Activated B cell treated with CpG ODN at 0.5 μM for 24 hours (primary cell): ENCODE data around the gene CFAP161. TPM values are rescaled to one million over a fixed set of nuclear protein-coding genes. Genes with fewer than 3 reads are reported as not detected.
"Not testable (repeated sequence)": the region's sequence is repeated elsewhere in the genome, so short reads cannot be mapped to it uniquely, and the experiment has no call there.

Source experiments
- ATAC-seq: fragments of 200-7000 bp; cut with Tn5 transposase; one replicate; pipeline ENCODE4 v1.10.0; 2021; ENCODE audit warnings: low read depth, mild to moderate bottlenecking, moderate library complexity
- CTCF ChIA-PET: fragments of 350-600 bp; sonication (Branson Sonifier 250); formaldehyde crosslinking; loops from one replicate; lab custom pipeline; 2021; ENCODE audit warnings: antibody characterized with exemption; lab: Charles Lee
- POLR2A ChIA-PET: fragments of 350-600 bp; sonication (Branson Sonifier 250); formaldehyde crosslinking; loops from one replicate; lab custom pipeline; 2021; ENCODE audit warnings: antibody characterized with exemption; lab: Charles Lee
- DNase-seq: peaks from one replicate; pipeline ENCODE4 v3.0.0; 2022
- H3K27ac Mint-ChIP-seq: one replicate; pipeline ENCODE4 v1.8.0; 2020; ENCODE audit warnings: mixed read lengths
- H3K27me3 Mint-ChIP-seq: one replicate; pipeline ENCODE4 v1.8.0; 2021; ENCODE audit warnings: mixed read lengths
- H3K36me3 Mint-ChIP-seq: one replicate; pipeline ENCODE4 v1.8.0; 2021; ENCODE audit warnings: low read depth, mixed read lengths
- H3K4me1 Mint-ChIP-seq: one replicate; pipeline ENCODE4 v1.8.0; 2021; ENCODE audit warnings: mixed read lengths
- H3K4me3 Mint-ChIP-seq: one replicate; pipeline ENCODE4 v1.8.0; 2020; ENCODE audit warnings: mild to moderate bottlenecking, mixed read lengths
- H3K9me3 Mint-ChIP-seq: one replicate; pipeline ENCODE4 v1.8.0; 2020; ENCODE audit warnings: mixed read lengths
- CTCF ChIP-seq: fragments of 200-600 bp; IDR thresholded peaks from one replicate; pipeline ENCODE4 v1.8.0; 2022; ENCODE audit warnings: antibody characterized with exemption, mild to moderate bottlenecking
- intact Hi-C: fragments of 100-400 bp; cut with micrococcal nuclease; formaldehyde crosslinking; loops from one replicate; pipeline ENCODE4 v1.15.1; 2024
- total RNA-seq: library from RNA; stranded (reverse); gene quantifications from 2 replicates; pipeline ENCODE4 v1.2.3, GENCODE V29; 2022

Gene CFAP161
- total RNA-seq, 1 donor from 2014 or later = 0.18 TPM

- Mint-ChIP-seq H3K27me3 (peaks cover 4% of the 10 kb centered on the region), H3K27ac (no peak overlapping the region), H3K9me3 (no peaks in the 10 kb centered on the region), H3K4me3 (no peak overlapping the region), H3K4me1 (peaks cover 3% of the 10 kb centered on the region), H3K36me3 (no peaks in the 10 kb centered on the region)
- TF ChIP-seq CTCF = no peak
- ATAC-seq (peak; percentile 31), DNase-seq (no peak)
- ChIA-PET CTCF (interaction anchor here (0.7 to 6.5 kb wide), 10 partner anchors 19 to 246 kb away, joined by 3 to 98 read pairs (median 4); no protein-coding TSS in a partner anchor), POLR2A (interaction anchor here (1.4 kb wide), 1 partner anchor 110 kb away, joined by 7 read pairs; no protein-coding TSS in a partner anchor)
- intact Hi-C loops = loop anchor here (1.0 kb wide), 3 partner anchors 49 to 245 kb away; no protein-coding TSS in a partner anchor
Observed at GRCh38 chr15:81155375-81156218, 21.5 kb downstream of the CFAP161 start.

GRCh38 chr15:81156324-81156723, 22.3 kb downstream of the CFAP161 start:
- Mint-ChIP-seq H3K27ac (no peak overlapping the region), H3K27me3 (peaks cover 6% of the 10 kb centered on the region), H3K9me3 (no peaks in the 10 kb centered on the region), H3K36me3 (no peaks in the 10 kb centered on the region), H3K4me3 (no peak overlapping the region), H3K4me1 (peaks cover 5% of the 10 kb centered on the region)
- DNase-seq = no peak
- ATAC-seq = no peak
- ChIA-PET POLR2A (interaction anchor here (1.4 kb wide), 1 partner anchor 110 kb away, joined by 7 read pairs; no protein-coding TSS in a partner anchor), CTCF (interaction anchor here (1.2 to 6.5 kb wide), 7 partner anchors 18 to 243 kb away, joined by 3 to 98 read pairs (median 5); no protein-coding TSS in a partner anchor)
- intact Hi-C loops = no loop called here
- TF ChIP-seq CTCF = no peak

- Mint-ChIP-seq H3K4me3 (no peak overlapping the region), H3K36me3 (no peaks in the 10 kb centered on the region), H3K27ac (no peak overlapping the region), H3K4me1 (peaks cover 9% of the 10 kb centered on the region), H3K9me3 (no peaks in the 10 kb centered on the region), H3K27me3 (peaks cover 9% of the 10 kb centered on the region)
- no peak for TF ChIP-seq CTCF
- ChIA-PET CTCF (interaction anchor here (1.6 to 6.5 kb wide), 3 partner anchors 17 to 242 kb away, joined by 3 to 98 read pairs (median 10); no protein-coding TSS in a partner anchor), POLR2A (no interaction called here)
- DNase-seq = no peak
- no peak for ATAC-seq
- intact Hi-C loops = no loop called here
Observed at GRCh38 chr15:81157195-81157938, 23.3 kb downstream of the CFAP161 start.

- Mint-ChIP-seq H3K27me3 (peaks cover 12% of the 10 kb centered on the region), H3K36me3 (no peaks in the 10 kb centered on the region), H3K4me1 (peaks cover 9% of the 10 kb centered on the region), H3K27ac (no peak overlapping the region), H3K4me3 (no peak overlapping the region), H3K9me3 (no peaks in the 10 kb centered on the region)
- ATAC-seq (no peak), DNase-seq (no peak)
- TF ChIP-seq CTCF = no peak
- ChIA-PET POLR2A (no interaction called here), CTCF (interaction anchor here (6.5 kb wide), 1 partner anchor 109 kb away, joined by 98 read pairs; no protein-coding TSS in a partner anchor)
- intact Hi-C loops = no loop called here
Observed at GRCh38 chr15:81157939-81158223, 23.8 kb downstream of the CFAP161 start.

- H3K36me3 Mint-ChIP-seq, H3K9me3 Mint-ChIP-seq, H3K4me1 Mint-ChIP-seq, H3K4me3 Mint-ChIP-seq, ATAC-seq, H3K27ac Mint-ChIP-seq, intact Hi-C loops, DNase-seq: not testable (repeated sequence)
- POLR2A ChIA-PET = interaction anchor here (0.6 kb wide), 1 partner anchor 117 kb away, joined by 7 read pairs; no protein-coding TSS in a partner anchor
- CTCF ChIA-PET = interaction anchor here (0.7 to 6.5 kb wide), 2 partner anchors 108 kb away, joined by 3 to 98 read pairs; no protein-coding TSS in a partner anchor
- H3K27me3 Mint-ChIP-seq = peaks cover 12% of the 10 kb centered on the region
Observed at GRCh38 chr15:81158561-81158960, 24.5 kb downstream of the CFAP161 start.
